ENCODE measurements around the gene SFMBT2. TPM values are rescaled to one million over a fixed set of nuclear protein-coding genes. Genes with fewer than 3 reads are reported as not detected.

SFMBT2 gene
- total RNA-seq, 1 experiment from 2014 or later: 14.3 TPM

DNA sequence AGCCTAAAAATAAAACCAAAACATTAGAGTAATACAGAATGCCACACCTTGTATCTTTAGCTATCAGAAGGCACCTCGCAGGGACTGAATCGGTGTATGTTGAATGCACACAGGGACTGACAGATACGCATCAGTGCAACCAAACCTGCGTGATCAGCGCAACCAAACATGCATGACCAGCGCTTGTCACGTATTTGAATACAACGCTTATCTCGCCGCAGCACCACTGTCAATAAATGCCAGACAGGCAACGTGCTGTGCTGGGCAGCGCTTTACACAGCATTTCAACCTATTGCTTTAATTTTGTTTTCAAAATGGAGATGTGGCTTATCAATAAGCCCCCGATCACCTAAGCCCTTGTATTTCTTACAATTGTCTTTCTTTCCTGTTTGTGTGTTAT lies 242.4 kb downstream of the SFMBT2 start (continued):
- TF ChIP-seq GRHL2 (CRISPR knock-in tag; IDR thresholded peaks at IDR 0.05; ENCODE audit: insufficient replicate concordance, severe bottlenecking): no peak
- TF ChIP-seq TCF7 (CRISPR knock-in tag; IDR thresholded peaks at IDR 0.05; ENCODE audit: low read depth): no peak
- TF ChIP-seq, protein P1, sequence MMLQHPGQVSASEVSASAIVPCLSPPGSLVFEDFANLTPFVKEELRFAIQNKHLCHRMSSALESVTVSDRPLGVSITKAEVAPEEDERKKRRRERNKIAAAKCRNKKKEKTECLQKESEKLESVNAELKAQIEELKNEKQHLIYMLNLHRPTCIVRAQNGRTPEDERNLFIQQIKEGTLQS (CRISPR knock-in tag; conservative IDR thresholded peaks at IDR 0.05): no peak
- TF ChIP-seq JAZF1 (CRISPR knock-in tag; IDR thresholded peaks at IDR 0.05): no peak

DNA sequence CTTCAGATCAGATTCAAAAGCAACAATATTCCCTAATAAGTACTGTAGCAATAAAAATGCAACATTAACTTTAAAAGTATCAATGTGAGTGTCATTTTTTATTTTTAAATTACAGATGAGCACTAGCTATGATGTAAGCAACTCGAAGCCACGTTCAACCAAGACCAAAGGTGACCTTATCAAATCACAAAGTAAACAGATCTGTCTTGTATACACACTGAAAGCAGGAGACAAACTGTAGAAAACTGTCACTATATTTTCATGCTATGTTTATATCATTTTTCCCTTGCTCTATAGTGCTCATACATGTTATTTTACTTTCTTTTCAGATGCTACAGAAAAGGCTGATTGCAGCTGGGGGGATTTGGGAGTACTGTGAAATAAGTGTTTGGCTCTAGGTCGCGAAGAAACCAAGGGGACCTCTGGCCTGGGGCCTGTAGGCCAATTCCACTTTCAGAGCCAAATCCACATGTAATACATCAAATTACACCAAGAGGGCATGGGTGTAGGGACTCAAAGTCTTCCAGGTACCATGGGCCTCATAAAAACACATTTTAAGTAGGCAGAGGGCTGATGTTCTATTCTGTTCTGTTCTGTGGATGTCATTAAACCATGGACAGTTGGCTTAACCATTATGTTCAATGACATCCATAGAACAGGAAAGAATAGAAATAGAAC lies 245.2 kb downstream of the SFMBT2 start:
- Mint-ChIP-seq H3K36me3 (peaks cover 29% of the 10 kb centered on the region), H3K27ac (no peak overlapping the region), H3K27me3 (ENCODE audit: low read depth) (no peaks in the 10 kb centered on the region), H3K9me3 (no peaks in the 10 kb centered on the region), H3K4me3 (no peak overlapping the region), H3K4me1 (no peaks in the 10 kb centered on the region)
- DNase-seq (ENCODE audit: low spot score) (no peak), ATAC-seq (no peak)
- POLR2A ChIA-PET: no interaction called here
- CTCF ChIA-PET: no interaction called here
- TF ChIP-seq, protein P2, sequence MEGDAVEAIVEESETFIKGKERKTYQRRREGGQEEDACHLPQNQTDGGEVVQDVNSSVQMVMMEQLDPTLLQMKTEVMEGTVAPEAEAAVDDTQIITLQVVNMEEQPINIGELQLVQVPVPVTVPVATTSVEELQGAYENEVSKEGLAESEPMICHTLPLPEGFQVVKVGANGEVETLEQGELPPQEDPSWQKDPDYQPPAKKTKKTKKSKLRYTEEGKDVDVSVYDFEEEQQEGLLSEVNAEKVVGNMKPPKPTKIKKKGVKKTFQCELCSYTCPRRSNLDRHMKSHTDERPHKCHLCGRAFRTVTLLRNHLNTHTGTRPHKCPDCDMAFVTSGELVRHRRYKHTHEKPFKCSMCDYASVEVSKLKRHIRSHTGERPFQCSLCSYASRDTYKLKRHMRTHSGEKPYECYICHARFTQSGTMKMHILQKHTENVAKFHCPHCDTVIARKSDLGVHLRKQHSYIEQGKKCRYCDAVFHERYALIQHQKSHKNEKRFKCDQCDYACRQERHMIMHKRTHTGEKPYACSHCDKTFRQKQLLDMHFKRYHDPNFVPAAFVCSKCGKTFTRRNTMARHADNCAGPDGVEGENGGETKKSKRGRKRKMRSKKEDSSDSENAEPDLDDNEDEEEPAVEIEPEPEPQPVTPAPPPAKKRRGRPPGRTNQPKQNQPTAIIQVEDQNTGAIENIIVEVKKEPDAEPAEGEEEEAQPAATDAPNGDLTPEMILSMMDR (IDR thresholded peaks at IDR 0.05): no peak
- no peak for TF ChIP-seq KAT7 (CRISPR knock-in tag; IDR thresholded peaks at IDR 0.05; ENCODE audit: borderline replicate concordance)
- no peak for TF ChIP-seq ZNF671 (CRISPR knock-in tag; IDR thresholded peaks at IDR 0.05)
- TF ChIP-seq, protein P3, sequence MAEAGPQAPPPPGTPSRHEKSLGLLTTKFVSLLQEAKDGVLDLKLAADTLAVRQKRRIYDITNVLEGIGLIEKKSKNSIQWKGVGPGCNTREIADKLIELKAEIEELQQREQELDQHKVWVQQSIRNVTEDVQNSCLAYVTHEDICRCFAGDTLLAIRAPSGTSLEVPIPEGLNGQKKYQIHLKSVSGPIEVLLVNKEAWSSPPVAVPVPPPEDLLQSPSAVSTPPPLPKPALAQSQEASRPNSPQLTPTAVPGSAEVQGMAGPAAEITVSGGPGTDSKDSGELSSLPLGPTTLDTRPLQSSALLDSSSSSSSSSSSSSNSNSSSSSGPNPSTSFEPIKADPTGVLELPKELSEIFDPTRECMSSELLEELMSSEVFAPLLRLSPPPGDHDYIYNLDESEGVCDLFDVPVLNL (CRISPR knock-in tag; IDR thresholded peaks at IDR 0.05; ENCODE audit: borderline replicate concordance, low read depth): no peak
- TF ChIP-seq ZNF219 (CRISPR knock-in tag; IDR thresholded peaks at IDR 0.05; ENCODE audit: borderline replicate concordance): no peak
- no peak for TF ChIP-seq OVOL2 (CRISPR knock-in tag; IDR thresholded peaks at IDR 0.05; ENCODE audit: borderline replicate concordance)
- no peak for TF ChIP-seq ZNF396 (CRISPR knock-in tag; IDR thresholded peaks at IDR 0.05; ENCODE audit: borderline replicate concordance)
- TF ChIP-seq PRRX2 (CRISPR knock-in tag; IDR thresholded peaks at IDR 0.05): no peak
- no peak for TF ChIP-seq SOX15 (CRISPR knock-in tag; IDR thresholded peaks at IDR 0.05)
- TF ChIP-seq NR3C1 (CRISPR knock-in tag; conservative IDR thresholded peaks at IDR 0.05; ENCODE audit: low read depth): no peak

DNA sequence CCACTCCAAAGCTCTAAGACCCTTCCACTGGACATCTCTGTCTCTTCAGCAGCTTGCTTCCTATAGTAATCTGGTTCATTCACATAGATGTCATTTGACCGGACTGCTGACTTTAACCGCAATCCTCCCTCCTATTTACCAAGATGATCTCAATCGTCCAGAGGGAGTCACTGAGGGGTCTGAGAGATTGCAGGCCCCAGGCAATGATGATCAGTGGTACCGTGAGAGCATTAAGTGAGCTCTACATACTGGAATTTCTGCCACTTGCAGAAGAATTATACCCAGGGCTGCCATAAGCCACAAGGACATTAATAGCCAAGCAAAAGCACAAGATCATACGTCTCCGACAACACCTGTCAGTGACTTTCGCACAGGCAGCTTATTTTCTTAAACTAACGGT lies 245.9 kb downstream of the SFMBT2 start:
- Mint-ChIP-seq H3K27ac (no peak overlapping the region), H3K36me3 (peaks cover 36% of the 10 kb centered on the region), H3K9me3 (no peaks in the 10 kb centered on the region), H3K27me3 (ENCODE audit: low read depth) (no peaks in the 10 kb centered on the region), H3K4me3 (no peak overlapping the region), H3K4me1 (no peaks in the 10 kb centered on the region)
- DNase-seq (ENCODE audit: low spot score): no peak
- no peak for ATAC-seq
- ChIA-PET CTCF (interaction anchor here (0.6 kb wide), 1 partner anchor 246 kb away, joined by 4 read pairs; the partner anchor contains the start of gene SFMBT2), POLR2A (no interaction called here)
- TF ChIP-seq, protein P4, sequence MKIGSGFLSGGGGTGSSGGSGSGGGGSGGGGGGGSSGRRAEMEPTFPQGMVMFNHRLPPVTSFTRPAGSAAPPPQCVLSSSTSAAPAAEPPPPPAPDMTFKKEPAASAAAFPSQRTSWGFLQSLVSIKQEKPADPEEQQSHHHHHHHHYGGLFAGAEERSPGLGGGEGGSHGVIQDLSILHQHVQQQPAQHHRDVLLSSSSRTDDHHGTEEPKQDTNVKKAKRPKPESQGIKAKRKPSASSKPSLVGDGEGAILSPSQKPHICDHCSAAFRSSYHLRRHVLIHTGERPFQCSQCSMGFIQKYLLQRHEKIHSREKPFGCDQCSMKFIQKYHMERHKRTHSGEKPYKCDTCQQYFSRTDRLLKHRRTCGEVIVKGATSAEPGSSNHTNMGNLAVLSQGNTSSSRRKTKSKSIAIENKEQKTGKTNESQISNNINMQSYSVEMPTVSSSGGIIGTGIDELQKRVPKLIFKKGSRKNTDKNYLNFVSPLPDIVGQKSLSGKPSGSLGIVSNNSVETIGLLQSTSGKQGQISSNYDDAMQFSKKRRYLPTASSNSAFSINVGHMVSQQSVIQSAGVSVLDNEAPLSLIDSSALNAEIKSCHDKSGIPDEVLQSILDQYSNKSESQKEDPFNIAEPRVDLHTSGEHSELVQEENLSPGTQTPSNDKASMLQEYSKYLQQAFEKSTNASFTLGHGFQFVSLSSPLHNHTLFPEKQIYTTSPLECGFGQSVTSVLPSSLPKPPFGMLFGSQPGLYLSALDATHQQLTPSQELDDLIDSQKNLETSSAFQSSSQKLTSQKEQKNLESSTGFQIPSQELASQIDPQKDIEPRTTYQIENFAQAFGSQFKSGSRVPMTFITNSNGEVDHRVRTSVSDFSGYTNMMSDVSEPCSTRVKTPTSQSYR (CRISPR knock-in tag; IDR thresholded peaks at IDR 0.05): no peak
- no peak for TF ChIP-seq ZBTB21 (CRISPR knock-in tag; IDR thresholded peaks at IDR 0.05; ENCODE audit: borderline replicate concordance)
- TF ChIP-seq, protein P5, sequence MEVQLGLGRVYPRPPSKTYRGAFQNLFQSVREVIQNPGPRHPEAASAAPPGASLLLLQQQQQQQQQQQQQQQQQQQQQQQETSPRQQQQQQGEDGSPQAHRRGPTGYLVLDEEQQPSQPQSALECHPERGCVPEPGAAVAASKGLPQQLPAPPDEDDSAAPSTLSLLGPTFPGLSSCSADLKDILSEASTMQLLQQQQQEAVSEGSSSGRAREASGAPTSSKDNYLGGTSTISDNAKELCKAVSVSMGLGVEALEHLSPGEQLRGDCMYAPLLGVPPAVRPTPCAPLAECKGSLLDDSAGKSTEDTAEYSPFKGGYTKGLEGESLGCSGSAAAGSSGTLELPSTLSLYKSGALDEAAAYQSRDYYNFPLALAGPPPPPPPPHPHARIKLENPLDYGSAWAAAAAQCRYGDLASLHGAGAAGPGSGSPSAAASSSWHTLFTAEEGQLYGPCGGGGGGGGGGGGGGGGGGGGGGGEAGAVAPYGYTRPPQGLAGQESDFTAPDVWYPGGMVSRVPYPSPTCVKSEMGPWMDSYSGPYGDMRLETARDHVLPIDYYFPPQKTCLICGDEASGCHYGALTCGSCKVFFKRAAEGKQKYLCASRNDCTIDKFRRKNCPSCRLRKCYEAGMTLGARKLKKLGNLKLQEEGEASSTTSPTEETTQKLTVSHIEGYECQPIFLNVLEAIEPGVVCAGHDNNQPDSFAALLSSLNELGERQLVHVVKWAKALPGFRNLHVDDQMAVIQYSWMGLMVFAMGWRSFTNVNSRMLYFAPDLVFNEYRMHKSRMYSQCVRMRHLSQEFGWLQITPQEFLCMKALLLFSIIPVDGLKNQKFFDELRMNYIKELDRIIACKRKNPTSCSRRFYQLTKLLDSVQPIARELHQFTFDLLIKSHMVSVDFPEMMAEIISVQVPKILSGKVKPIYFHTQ (CRISPR knock-in tag; IDR thresholded peaks at IDR 0.05): no peak
- TF ChIP-seq, protein P6, sequence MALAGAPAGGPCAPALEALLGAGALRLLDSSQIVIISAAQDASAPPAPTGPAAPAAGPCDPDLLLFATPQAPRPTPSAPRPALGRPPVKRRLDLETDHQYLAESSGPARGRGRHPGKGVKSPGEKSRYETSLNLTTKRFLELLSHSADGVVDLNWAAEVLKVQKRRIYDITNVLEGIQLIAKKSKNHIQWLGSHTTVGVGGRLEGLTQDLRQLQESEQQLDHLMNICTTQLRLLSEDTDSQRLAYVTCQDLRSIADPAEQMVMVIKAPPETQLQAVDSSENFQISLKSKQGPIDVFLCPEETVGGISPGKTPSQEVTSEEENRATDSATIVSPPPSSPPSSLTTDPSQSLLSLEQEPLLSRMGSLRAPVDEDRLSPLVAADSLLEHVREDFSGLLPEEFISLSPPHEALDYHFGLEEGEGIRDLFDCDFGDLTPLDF (CRISPR knock-in tag; IDR thresholded peaks at IDR 0.05): no peak
- TF ChIP-seq, protein P7, sequence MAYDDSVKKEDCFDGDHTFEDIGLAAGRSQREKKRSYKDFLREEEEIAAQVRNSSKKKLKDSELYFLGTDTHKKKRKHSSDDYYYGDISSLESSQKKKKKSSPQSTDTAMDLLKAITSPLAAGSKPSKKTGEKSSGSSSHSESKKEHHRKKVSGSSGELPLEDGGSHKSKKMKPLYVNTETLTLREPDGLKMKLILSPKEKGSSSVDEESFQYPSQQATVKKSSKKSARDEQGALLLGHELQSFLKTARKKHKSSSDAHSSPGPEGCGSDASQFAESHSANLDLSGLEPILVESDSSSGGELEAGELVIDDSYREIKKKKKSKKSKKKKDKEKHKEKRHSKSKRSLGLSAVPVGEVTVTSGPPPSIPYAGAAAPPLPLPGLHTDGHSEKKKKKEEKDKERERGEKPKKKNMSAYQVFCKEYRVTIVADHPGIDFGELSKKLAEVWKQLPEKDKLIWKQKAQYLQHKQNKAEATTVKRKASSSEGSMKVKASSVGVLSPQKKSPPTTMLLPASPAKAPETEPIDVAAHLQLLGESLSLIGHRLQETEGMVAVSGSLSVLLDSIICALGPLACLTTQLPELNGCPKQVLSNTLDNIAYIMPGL (CRISPR knock-in tag; IDR thresholded peaks at IDR 0.05): no peak
